ENCODE measurements around the gene CYP2S1.
"Not testable (repeated sequence)": the region's sequence is repeated elsewhere in the genome, so short reads cannot be mapped to it uniquely, and the experiment has no call there.

The CYP2S1 gene

GRCh38 chr19:41226874-41227390 lies 33.9 kb downstream of the CYP2S1 start:
- no peak for DNase-seq

GRCh38 chr19:41228486-41228885 lies 35.5 kb downstream of the CYP2S1 start:
- no peak for DNase-seq

GRCh38 chr19:41229338-41229737 lies 36.3 kb downstream of the CYP2S1 start:
- DNase-seq: not testable (repeated sequence)

GRCh38 chr19:41230067-41230857 lies 37.2 kb downstream of the CYP2S1 start:
- DNase-seq: no peak

- no peak for DNase-seq
Observed at GRCh38 chr19:41232686-41233085, 39.7 kb downstream of the CYP2S1 start.

GRCh38 chr19:41233748-41234240 lies 40.8 kb downstream of the CYP2S1 start:
- no peak for DNase-seq

- DNase-seq: no peak
Observed at GRCh38 chr19:41234512-41235168, 41.6 kb downstream of the CYP2S1 start.

GRCh38 chr19:41235480-41235879 lies 42.5 kb downstream of the CYP2S1 start:
- DNase-seq: no peak

GRCh38 chr19:41238244-41238643 lies 45.2 kb downstream of the CYP2S1 start:
- DNase-seq: no peak

GRCh38 chr19:41239363-41239762 lies 46.3 kb downstream of the CYP2S1 start:
- no peak for DNase-seq

- DNase-seq: no peak
Observed at GRCh38 chr19:41239961-41240574, 47.0 kb downstream of the CYP2S1 start.

GRCh38 chr19:41241859-41242258 lies 48.8 kb downstream of the CYP2S1 start:
- DNase-seq: no peak

- DNase-seq: no peak
Observed at GRCh38 chr19:41244117-41244516, 51.1 kb downstream of the CYP2S1 start.

- DNase-seq: no peak
Observed at GRCh38 chr19:41245843-41246242, 52.8 kb downstream of the CYP2S1 start.

- no peak for DNase-seq
Observed at GRCh38 chr19:41248895-41249294, 55.9 kb downstream of the CYP2S1 start.

GRCh38 chr19:41249707-41250423 lies 56.8 kb downstream of the CYP2S1 start:
- DNase-seq: no peak

GRCh38 chr19:41253660-41254059 lies 60.6 kb downstream of the CYP2S1 start:
- DNase-seq: no peak

GRCh38 chr19:41255171-41255570 lies 62.2 kb downstream of the CYP2S1 start:
- no peak for DNase-seq
